ENCODE data around the gene C1orf50. TPM values are rescaled to one million over a fixed set of nuclear protein-coding genes. Genes with fewer than 3 reads are reported as not detected.

C1orf50 gene
- total and polyA plus RNA-seq, 2 of the 4 experiments (the other 2 are of a cell fraction), result 2.0 to 6.0 TPM

DNA sequence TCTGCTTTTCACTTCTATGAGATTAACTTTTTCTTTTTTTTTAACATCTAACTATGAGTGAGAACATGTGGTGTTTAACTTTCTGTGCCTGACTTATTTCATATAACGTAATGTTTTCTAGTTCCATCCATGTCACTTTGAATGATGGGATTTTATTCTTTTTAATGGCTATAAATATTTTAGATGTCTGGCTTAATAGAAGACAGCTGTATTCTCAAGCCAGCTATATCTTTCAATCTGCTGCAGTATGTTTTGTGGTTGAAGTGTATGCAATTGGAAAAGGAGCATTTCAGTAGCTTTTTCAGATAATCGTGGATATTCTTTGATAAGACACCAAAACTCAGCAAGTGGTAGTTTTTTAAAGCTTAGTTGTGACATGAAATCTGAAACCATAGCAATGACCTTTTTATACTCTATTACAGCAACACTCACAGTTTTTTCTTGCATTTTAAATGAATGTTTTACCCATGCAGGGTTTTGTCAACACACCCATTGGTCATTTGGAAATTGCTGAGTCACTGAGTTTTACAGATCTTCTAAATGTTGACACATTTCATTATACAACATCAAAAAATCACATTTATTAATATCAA lies 55.8 kb downstream of the C1orf50 start:
- no peak overlapping the region for H2AK5ac ChIP-seq (ENCODE audit: low read depth, low read length)
- no peak overlapping the region for H3K4me3 ChIP-seq (ENCODE audit: insufficient read depth, low read depth, low read length)
- no peak overlapping the region for H3K14ac ChIP-seq (replicated peaks; ENCODE audit: low read depth, low read length)
- in situ Hi-C loops (cut with MboI; ENCODE audit: low sequenced_read_pairs), result no loop called here
- no peak overlapping the region; the same call in 1 of the 2 replicates for H3K27ac ChIP-seq (ENCODE audit: insufficient read depth, low read length)
- H3K23ac ChIP-seq (ENCODE audit: low read depth, low read length), result 0 out of 2 replicates have a peak overlapping the region, but pooled peaks have one; percentile 16
- TF ChIP-seq MAFK (IDR thresholded peaks at IDR 0.05; ENCODE audit: low read depth, low read length), result peak; percentile 86
- TF ChIP-seq NFE2L2 (IDR thresholded peaks at IDR 0.05; ENCODE audit: low read depth, low read length), result peak; percentile 99
- no peak for TF ChIP-seq RFX5 (IDR thresholded peaks at IDR 0.05; ENCODE audit: low read depth, low read length)
- TF ChIP-seq SMC3 (IDR thresholded peaks at IDR 0.05; ENCODE audit: low read depth, low read length), result no peak
- no peak for TF ChIP-seq FOS (IDR thresholded peaks at IDR 0.05; ENCODE audit: low read depth, low read length)
- no peak for TF ChIP-seq MAZ (IDR thresholded peaks at IDR 0.05; ENCODE audit: borderline replicate concordance, low read depth, low read length)
- TF ChIP-seq BHLHE40 (IDR thresholded peaks at IDR 0.05; ENCODE audit: low read depth, low read length), result no peak
- no peaks in the 10 kb centered on the region for H3K9me3 ChIP-seq (ENCODE audit: control insufficient read depth, insufficient read depth, low read length)
- H2BK5ac ChIP-seq (ENCODE audit: low read depth, low read length, poor library complexity, severe bottlenecking), result no peak overlapping the region
- H3K4ac ChIP-seq (ENCODE audit: low read depth, low read length), result no peak overlapping the region
- no peak overlapping the region for H3K4me2 ChIP-seq (ENCODE audit: low read depth, low read length)
- H4K8ac ChIP-seq (ENCODE audit: low read depth in 2 of 2, low read length in 2 of 2), result no peak overlapping the region
- no peak overlapping the region for H2AFZ ChIP-seq (replicated peaks; ENCODE audit: low read length, poor library complexity)
- no peaks in the 10 kb centered on the region; the same call in 1 of the 2 replicates for H3K9me1 ChIP-seq (ENCODE audit: insufficient read depth, low read length)
- H3K56ac ChIP-seq (ENCODE audit: extremely low read depth, insufficient read depth, low read length), result no peak overlapping the region
- no peak overlapping the region for H3K9ac ChIP-seq (ENCODE audit: low read depth, low read length)
- H4K20me1 ChIP-seq (ENCODE audit: insufficient read depth, low read length), result no peaks in the 10 kb centered on the region
- no peak overlapping the region for H2AK9ac ChIP-seq (replicated peaks; ENCODE audit: low read depth, low read length, poor library complexity)
- H2BK120ac ChIP-seq (ENCODE audit: low read depth, low read length), result no peak overlapping the region
- POLR2A ChIA-PET (ENCODE audit: unreplicated experiment), result no interaction called here
- intact Hi-C loops (cut with micrococcal nuclease), result no loop called here
- DNase-seq, result peak; percentile 39
- H3K27me3 ChIP-seq (ENCODE audit: control insufficient read depth, insufficient read depth, low read length), result no peaks in the 10 kb centered on the region
- no peaks in the 10 kb centered on the region for H3K4me1 ChIP-seq (ENCODE audit: control insufficient read depth, insufficient read depth, low read length)
- dilution Hi-C loops (cut with HindIII; ENCODE audit: low sequenced_read_pairs, unreplicated experiment), result no loop called here
- no peak overlapping the region for H4K91ac ChIP-seq (ENCODE audit: insufficient read depth, low read depth, low read length)
- H2BK20ac ChIP-seq (ENCODE audit: low read depth, low read length), result no peak overlapping the region
- peaks cover 18 to 31% of the 10 kb centered on the region in 2 experiments for H3K79me1 ChIP-seq (ENCODE audit: low read depth in 1 of 2, low read length in 2 of 2)
- H3K36me3 ChIP-seq (ENCODE audit: control insufficient read depth, insufficient read depth, low read length), result no peaks in the 10 kb centered on the region
- no peak overlapping the region for H3K18ac ChIP-seq (ENCODE audit: low read depth, low read length)
- no TSS peak for BruUV-seq (replicated peaks)
- H4K5ac ChIP-seq (ENCODE audit: low read depth, low read length), result no peak overlapping the region
- peak; percentile 72 for ATAC-seq (ENCODE audit: low read depth)
- WGBS, 2 experiments (ENCODE audit: extremely low coverage in 2 of 2, insufficient read length in 1 of 2), result no CpG with 5 or more reads among the region's 2 CpGs
- H2BK15ac ChIP-seq (ENCODE audit: low read depth, low read length), result no peak overlapping the region
- CTCF ChIA-PET, result no interaction called here
